IPS DF 4.7 (cell line): Measurements from ENCODE around the gene SERPINA12.
"Not testable (repeated sequence)": the region's sequence is repeated elsewhere in the genome, so short reads cannot be mapped to it uniquely, and the experiment has no call there.

Experiments
- DNase-seq: peaks from one replicate; pipeline ENCODE4 v3.0.0-alpha.2; 2013; ENCODE audit warnings: low spot score; ENCODE audit errors: extremely low read depth

SERPINA12 gene

DNA sequence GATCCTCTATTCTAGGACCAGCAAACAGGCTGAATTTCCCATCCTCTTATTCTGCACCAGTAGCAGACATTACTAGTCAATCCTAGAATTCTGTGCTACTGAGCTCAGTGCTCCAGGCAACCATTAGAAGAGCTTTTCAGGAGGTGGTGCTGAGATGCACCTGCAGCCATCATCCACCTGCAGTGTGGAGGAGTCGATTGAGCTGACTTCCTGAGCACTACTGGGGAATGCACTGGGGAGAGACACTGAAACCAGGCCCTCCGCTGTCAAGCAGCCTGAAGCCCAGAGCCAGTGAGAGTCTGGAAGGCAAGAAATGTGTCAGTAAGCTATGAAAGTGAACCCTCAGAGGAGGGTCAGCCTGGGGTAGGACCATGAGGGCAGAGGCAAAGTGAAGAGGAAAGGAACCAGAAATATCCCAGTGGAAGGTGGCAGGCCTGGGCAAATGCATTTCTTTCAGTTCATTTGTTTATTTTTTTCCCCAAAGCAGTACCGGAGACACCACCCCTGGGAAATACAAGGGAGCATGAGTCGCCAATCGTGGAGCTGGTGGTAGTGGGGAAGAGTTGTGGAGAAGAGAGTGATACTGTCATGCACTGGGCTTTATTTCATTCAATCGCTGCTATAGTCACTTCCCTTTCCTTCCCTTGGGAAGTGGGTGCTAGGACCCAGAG, 28.9 kb upstream of the SERPINA12 start:
- no peak for DNase-seq

DNA sequence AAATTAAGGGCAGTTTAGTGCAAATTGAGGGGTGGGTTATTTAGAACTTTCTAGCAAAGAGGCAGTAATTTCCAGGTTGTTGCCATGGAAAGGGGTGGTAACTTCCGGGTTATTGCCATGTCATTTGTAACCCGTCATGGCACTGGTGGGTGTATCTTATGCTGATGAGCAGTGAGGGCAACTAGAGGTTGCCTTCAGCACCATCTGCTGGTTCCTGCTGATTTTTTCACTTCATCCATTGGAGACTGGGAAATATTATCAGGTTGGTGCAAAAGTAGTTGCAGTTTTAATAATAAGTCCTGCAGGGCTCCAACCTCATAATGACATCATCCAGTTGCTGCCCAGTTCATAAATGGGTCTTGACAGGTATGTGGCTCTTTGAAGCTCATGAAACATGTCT, 27.6 kb upstream of the SERPINA12 start:
- no peak for DNase-seq

DNA sequence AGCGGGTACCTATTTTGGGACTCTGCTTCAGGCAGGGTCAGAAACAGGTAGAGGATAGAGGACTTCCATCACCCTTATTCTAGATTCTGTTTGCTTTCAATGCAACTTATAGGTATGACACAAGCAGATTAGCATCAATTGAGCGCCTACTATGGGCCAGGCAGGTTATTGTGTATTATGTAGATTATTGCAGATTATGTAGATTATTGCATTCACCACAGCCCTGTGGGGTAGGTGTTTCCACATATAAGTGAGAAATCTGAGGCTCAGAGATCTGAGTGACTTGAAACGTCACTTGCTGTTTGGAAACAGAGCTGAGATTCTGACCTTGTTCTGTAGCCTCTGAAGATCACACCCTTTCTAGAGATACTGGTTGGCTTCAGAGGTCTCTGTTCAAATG, 26.2 kb upstream of the SERPINA12 start:
- DNase-seq: no peak

DNA sequence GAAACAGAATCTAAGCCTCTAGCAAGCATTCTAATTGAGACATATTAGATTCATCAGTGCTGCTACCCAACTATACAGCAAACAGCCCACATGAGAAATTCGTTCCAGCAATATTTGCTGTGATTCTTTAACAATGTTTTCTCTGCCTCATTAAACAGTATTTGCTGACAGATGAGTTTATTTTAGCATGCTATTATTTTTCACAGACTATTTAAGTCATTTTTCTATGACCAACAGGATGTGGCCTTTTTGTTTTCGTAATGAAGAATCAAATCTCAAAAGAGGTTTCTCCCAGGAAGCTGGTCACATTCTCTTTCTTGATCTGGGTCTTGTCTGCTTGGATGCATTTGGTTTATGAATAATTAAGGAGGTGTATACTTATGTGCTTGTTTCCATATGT, 23.2 kb upstream of the SERPINA12 start:
- no peak for DNase-seq

DNA sequence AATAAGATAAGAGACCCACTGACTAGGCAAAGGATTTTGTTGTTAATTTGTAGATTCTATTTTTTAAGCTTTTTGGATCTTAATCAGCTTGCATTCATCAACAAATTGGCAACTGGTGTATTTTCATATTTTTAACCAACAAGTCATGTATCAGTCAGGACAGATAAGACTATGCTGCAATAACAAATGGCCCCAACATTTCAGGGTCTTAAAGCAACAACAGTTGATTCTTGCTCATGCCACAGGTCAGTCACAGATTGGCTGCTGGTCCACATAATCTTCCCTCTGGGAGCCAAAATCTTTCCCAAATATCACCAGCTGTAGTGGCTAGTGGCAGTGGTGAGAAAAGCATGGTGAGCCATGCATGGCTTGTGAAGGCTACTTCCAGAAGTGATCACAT, 21.9 kb upstream of the SERPINA12 start:
- DNase-seq: no peak

DNA sequence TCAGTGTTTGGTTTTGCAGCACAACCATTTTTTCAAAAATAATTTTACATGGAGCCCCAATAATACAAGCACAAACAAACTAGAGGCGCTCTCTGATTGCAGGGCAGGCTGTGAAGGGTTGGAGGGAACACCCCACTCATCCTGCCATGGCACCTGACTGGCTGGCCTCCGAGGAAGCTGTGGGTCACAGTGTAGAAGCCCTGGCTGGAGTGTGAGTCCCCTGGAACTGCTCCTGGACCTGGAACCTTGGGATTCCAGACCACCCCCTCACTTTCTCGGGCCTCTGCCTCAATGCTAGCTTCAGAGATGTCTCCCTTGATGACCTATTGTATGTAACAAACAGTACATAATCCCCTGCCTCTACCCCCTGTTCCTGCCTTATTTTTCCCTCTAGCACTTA, 14.8 kb upstream of the SERPINA12 start:
- DNase-seq: no peak

DNA sequence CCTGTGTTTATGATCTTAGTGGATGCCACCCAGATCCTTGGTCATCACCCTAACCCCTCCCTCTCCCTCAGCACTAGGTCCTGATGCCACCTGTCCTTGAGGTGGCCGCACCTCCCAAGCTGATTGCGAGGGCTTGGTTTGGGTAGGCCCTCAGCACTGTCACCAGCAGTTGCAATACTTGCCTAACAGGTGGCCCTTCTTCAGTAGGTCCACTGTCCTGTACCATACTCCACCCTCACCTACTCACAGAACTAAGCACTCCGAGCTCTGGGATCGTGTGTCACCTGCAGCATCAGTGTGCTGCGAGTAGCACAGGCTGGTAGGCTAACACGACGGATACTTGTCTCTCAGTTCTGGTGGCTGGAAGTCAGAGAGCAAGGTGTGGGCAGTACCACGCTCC, 14.0 kb upstream of the SERPINA12 start:
- DNase-seq: no peak

DNA sequence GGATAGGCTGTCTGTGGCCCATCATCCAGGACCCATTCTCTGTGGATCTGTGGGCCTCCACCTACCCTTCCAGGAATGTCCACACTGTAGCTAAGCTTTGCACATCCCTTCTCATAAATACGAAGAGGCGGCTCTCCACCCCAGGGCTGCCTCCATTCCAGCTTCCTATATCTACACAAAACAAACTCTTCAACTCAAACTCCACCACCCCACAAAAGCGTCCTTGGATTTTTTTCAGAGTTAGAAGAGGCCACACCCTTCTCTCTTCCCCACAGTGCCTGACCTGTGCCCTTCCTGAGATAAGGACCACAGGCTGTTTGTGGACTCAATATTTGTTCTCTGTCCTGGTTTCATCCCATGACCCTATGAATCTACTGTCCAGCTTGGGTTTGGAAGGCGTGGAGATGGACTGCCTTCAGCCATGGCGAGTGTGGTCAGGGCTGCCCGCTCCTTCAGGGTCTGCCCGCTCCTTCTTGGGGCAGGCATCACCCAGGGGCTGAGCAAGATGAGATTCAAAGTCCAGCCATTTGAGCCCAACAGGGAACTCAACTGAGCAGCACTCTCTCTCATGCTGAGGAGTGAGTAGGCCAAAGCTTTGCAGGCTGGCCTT, 13.0 kb upstream of the SERPINA12 start:
- no peak for DNase-seq

DNA sequence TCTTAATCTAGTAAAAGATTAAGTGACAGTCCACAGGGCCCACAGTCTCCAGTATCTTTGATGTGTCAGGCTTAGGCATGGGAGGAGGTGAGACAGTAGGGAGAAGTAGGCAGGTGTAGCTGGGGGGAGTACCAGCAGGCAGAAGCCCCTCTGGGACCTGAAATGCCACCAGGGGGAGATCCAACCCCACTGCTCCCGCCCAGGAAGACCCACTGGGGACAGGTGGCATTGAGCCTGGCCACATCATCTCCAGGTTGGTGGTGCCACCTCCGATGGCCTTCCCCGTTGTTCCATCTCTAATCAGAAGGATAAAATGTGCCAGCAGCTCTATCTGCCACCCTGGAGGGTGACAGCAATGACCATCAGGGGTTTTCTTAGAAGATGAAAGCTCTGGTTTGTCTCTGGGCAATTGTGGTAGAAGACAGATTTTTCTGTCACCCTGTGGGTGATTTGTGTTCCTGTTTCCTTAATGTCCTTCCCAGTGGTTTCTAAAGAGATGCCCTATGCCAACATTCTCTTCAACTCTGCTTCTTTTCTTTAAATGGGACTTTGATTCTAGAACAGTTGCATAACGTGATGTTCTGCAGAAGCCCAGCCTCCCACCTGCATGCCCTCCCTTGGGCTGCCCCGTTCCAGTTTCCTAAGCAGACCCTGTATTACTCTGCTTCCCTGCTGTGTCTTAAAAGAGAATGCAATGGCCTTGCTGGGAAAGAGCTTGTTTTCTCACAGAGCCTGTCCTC, 12.3 kb upstream of the SERPINA12 start:
- DNase-seq: no peak

DNA sequence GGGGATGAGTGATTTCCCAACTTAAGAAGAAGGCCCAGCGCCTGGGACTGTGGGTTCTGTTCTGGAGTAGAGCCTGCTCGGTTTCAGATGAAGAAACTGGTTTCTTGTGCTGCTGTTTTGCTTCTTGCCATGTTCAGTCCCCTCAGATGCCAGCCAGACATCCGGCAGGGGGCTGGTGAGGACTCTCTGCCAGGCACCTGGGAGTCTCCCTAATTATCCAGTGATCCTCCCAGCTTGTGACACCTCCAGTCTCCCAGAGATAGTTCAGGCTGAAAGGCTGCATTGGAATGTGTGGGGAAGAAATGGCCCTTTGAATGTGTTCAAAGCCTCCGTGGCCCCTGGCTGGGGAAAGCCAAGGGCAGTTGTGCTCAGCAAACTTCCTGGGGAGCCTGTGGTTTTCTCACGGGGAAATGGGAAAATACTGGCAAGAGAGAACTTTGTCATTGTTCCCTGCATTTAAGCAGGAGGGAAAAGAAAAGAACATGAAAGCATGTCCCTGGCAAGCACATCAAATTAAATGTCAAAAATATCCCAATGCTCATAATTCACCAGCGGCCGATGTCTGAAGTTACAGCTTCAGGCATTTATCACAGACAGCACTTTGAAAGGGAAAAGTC, 8.5 kb upstream of the SERPINA12 start:
- DNase-seq: no peak

DNA sequence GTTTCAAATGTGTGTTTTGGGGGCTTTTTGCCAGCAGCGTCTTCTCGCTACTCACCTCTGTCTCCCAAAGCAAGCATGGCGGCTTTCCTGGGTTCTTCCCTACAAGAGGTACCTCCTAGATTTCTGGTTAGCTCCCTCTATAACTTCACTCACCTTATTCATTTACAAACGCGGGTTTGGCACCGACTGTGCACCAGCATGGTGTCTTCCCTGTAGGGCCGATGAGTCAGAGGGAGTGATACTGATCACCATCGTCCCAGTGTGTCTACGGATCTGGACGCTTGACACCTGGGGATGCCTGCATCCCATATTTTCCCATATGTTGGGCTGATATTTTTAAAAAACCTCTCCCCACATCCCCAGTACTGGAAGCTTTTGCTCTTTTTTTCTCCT, 8.0 kb upstream of the SERPINA12 start:
- no peak for DNase-seq

DNA sequence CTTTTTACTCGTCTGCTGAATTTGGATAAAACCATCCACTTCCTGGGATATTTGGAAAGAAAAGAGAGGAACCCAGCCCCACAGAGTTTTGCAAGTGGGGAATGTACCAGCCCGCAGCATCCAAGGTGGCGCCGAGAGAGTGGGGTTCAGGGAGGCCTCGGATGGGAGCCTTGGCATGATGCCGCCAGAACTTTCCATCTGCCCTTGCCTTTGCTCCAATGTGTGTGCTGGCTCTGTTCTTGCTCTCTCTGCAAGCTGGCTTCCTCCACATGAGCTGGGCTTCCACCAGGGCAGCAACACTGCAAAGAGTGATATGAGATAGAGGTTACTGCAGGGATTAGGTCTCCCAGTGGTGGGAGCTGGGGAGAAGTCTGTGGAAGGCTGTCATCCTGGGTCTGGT, 6.6 kb upstream of the SERPINA12 start:
- DNase-seq: no peak

DNA sequence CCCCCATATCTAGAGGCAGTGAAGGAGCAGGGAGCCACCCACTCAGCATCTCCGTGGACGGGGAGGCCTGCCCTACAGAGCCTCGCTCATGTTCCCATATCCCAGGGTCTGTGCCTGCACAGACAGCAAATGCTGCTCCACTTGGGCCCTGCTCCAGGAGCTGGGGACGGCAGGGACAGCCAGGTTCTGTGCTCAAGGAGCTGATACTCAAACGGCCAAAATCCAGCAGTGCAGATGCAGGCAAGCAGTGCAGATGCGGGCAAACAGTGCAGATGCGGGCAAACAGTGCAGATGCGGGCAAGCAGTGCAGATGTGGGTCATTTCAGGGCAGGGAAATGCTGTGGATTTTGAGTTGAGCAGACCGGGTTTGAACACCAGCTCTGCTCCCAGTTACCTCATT, 6.2 kb upstream of the SERPINA12 start:
- DNase-seq: no peak

DNA sequence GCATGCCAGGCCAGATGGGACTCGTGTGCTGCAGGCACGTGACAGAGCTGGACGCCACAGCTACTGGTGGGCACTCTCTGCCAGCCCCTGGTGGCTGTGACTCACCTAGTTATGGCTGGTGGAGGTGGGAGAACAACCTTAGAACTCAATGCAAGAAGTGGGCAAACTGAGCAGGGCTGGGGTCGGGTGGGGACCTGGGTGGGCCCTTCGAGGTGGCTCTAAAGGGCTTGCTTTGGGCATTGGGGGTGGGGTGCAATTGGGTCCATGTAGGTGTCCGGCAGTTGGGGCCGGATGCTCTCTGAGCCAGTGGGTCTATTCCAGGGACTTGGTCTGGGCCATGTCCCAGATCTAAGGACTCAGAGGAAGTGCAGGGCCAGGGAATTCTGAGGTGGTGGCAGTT, 5.1 kb upstream of the SERPINA12 start:
- DNase-seq: no peak

DNA sequence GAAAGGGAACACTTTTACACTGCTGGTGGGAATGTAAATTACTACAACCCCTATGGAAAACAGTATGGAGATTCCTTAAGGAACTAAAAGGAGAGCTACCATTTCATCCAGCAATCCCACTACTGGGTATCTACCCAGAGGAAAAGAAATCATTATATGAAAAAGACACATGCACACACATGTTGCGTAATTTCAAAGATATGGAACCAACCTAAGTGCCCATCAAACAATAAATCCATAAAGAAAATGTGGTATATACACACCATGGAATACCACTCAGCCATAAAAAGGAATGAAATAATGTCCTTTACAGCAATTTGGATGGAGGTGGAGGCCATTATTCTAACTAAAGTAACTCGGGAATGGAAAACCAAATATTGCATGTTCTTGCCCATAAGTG, 1.2 kb upstream of the SERPINA12 start:
- DNase-seq: not testable (repeated sequence)

DNA sequence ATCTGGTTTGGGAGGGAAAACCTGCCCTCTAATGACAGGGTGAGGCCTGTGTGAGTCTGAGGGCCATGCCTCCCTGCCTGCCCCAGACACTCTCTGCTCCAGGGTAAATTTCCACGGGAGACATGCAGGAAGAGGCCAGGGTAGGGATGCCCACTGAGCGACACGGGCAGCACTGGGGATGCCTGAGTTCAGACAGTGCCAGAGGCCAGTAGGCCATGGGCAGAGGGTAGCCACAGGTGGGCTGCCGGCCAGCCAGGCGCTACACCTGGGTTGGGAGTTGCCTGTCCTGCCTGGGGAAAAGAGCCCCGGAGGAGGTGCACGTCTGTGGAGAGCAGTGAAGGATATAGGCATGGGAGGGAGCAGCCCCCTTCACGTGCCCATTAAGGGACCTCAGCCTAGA, 3.6 kb downstream of the SERPINA12 start:
- no peak for DNase-seq

DNA sequence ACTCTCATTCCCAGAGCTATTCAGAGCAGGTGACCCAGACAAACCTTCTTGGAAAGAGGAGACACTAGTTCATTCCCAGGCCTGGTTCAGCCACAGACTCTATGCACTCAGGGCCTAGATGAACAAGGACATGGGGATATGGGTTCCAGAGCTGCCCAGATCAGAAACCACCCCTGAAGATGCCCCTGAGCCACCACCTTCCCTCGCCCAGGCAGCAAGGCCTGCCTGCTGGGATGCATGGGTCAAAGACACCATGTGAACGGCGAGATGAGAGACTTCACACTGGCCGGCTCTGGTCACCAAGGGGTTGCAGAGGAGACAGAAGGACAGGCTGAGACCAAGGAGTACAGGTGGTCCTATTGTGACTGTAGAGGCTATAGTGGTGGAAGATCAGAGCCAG, 4.1 kb downstream of the SERPINA12 start:
- no peak for DNase-seq

DNA sequence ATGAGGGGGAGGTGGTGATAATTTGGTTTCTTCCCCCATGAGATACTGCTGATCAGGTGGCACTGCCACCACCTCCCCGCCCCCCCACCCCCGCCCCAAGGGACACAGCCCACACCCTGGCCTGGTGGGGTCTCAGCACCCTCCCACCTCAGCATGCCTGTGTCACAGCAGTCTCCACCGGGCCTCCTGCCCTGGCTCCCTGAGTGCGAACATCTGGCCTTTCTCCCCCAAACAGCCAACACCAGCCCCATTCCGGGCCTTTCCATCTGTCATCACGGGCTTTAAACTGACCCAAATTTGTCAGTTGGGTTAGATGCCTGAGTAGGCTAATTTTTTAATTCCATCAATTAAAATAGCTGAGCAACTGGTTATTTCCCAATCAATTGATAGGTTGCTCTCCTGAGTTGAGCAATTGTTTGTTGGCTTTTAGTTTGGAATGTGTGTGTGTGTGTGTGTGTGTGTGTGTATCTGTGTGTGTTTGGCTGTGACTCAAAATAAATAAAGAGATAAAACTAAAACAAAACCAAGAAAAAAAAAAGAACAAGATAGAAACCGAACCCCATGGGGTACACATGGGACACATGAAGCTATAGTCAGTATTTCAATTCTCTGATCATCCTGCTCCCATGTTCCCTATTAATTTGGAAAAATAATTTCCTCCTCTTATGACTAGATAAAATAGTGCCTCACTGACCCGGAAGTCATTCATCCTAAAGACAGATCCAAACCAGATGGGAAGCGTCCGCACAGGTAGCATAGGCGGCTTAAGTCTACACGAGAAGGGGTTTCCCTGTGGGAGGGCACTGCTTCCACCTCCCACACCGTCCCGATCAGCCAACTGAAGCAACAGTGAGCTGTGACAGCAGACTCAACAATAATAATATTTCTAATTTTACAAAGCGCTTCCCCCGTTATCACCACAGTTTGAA, 7.4 kb downstream of the SERPINA12 start:
- no peak for DNase-seq

DNA sequence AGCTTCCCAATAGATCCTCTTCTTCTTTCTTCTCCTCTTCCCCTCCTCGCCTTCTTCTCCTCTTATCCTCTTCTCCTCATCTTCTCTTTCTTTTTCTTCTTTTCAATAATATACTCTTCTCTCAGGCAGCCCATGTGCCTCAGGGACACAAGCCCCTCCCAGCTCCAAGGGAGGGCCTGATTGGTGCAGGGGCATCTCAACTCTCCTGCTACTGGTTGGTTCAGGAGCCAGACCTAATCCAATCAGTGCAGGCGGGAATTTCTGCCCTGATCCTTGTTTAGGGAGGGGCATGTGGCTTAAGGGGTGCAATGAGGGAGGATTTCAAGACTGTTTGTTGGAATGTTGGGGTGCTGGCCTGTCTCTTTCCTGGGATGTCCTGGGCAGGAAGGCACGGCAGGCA, 9.0 kb downstream of the SERPINA12 start:
- DNase-seq: no peak

DNA sequence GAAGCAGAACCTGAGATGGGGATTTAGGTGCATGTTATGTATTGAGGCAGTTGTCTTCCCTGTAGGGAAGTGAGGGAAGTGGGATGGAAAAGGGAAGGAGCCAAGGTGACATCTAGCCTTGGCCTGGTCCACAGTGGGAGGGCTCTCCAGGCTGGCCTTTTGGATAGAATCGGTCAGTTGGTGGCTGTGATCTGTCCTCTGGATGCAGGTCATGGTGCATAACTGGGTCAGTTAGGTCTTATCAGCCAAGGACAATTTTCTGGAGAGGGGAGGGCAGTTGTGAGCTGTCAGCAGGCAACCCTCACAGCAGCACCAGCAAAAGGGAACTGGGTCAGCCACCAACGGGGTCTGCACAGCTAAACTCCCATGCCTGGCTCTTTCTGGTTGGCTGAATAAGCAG, 9.6 kb downstream of the SERPINA12 start:
- no peak for DNase-seq

DNA sequence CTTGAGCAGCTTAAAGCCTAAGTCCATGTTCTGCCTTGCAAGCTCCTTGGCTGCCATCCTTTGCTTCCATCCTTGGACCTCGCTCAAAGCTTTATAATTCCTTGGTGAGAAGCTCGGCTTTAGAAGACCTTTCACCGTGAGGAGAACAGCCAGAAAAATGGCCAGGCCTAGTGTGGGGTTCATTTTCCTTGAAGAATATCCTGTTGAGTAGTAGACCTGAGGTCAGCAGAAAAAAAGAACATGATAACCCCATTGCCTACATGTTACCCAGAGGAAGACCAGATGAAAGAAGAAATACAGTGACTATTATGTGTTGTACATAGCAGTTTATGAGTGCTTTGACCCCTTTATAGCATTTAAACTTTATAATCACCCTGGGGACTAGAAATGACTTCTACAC, 11.1 kb downstream of the SERPINA12 start:
- DNase-seq: no peak
